ENCODE results near the gene PTDSS2. TPM values are rescaled to one million over a fixed set of nuclear protein-coding genes. Genes with fewer than 3 reads are reported as not detected.
"Not testable (repeated sequence)": the region's sequence is repeated elsewhere in the genome, so short reads cannot be mapped to it uniquely, and the experiment has no call there.

The PTDSS2 gene
- total RNA-seq, 1 experiment from 2014 or later, result 29.7 TPM

- DNase-seq (ENCODE audit: low spot score), result no peak
These were observed 54.9 kb downstream of the PTDSS2 start for GRCh38 chr11:504994-505344.

- peak; percentile 95 for DNase-seq (ENCODE audit: low spot score)
These were observed 56.3 kb downstream of the PTDSS2 start for GRCh38 chr11:506238-506994.

- peak; percentile 80 for DNase-seq (ENCODE audit: low spot score)
These were observed 57.1 kb downstream of the PTDSS2 start, which contains the start of gene RNH1 for GRCh38 chr11:506995-507726. TSS of gene RNH1 (minus strand) at chr11:507242. CDS start at chr11:502162, 5,080 bp downstream.

- DNase-seq (ENCODE audit: low spot score), result no peak
These were observed 57.8 kb downstream of the PTDSS2 start for GRCh38 chr11:507727-508515.

- DNase-seq (ENCODE audit: low spot score), result no peak
These were observed 58.9 kb downstream of the PTDSS2 start for GRCh38 chr11:508956-509355.

- no peak for DNase-seq (ENCODE audit: low spot score)
These were observed 62.9 kb downstream of the PTDSS2 start for GRCh38 chr11:512761-513595.

GRCh38 chr11:514606-515005 lies 64.5 kb downstream of the PTDSS2 start:
- no peak for DNase-seq (ENCODE audit: low spot score)

- DNase-seq (ENCODE audit: low spot score), result no peak
These were observed 65.1 kb downstream of the PTDSS2 start for GRCh38 chr11:515131-515530.

- DNase-seq (ENCODE audit: low spot score), result no peak
These were observed 66.3 kb downstream of the PTDSS2 start for GRCh38 chr11:516400-516799.

- DNase-seq (ENCODE audit: low spot score), result not testable (repeated sequence)
These were observed 67.0 kb downstream of the PTDSS2 start for GRCh38 chr11:516918-517685.

GRCh38 chr11:518463-519202 lies 68.6 kb downstream of the PTDSS2 start:
- no peak for DNase-seq (ENCODE audit: low spot score)

GRCh38 chr11:520428-521176 lies 70.5 kb downstream of the PTDSS2 start:
- no peak for DNase-seq (ENCODE audit: low spot score)

GRCh38 chr11:521177-521688 lies 71.2 kb downstream of the PTDSS2 start:
- DNase-seq (ENCODE audit: low spot score), result no peak

GRCh38 chr11:526192-526591 lies 76.1 kb downstream of the PTDSS2 start:
- DNase-seq (ENCODE audit: low spot score), result no peak

GRCh38 chr11:528166-528814 lies 78.2 kb downstream of the PTDSS2 start:
- DNase-seq (ENCODE audit: low spot score), result no peak

- no peak for DNase-seq (ENCODE audit: low spot score)
These were observed 79.0 kb downstream of the PTDSS2 start for GRCh38 chr11:528815-529727.

GRCh38 chr11:529728-530411 lies 79.8 kb downstream of the PTDSS2 start:
- no peak for DNase-seq (ENCODE audit: low spot score)
